ENCODE measurements around the gene INHBE.

INHBE gene

GRCh38 chr12:57474862-57475261 is 19.8 kb downstream of the INHBE start:
- no peak for DNase-seq

- DNase-seq: peak in 2 of 56 donors; percentile 10 to 16
Observed at GRCh38 chr12:57475271-57476161, 20.4 kb downstream of the INHBE start.

GRCh38 chr12:57476162-57476992 is 21.3 kb downstream of the INHBE start:
- DNase-seq: peak in 1 of 56 donors; percentile 10

- no peak for DNase-seq
Observed at GRCh38 chr12:57476993-57477709, 22.0 kb downstream of the INHBE start.

GRCh38 chr12:57477710-57478681 is 22.9 kb downstream of the INHBE start:
- DNase-seq: no peak

GRCh38 chr12:57479043-57479375 is 23.9 kb downstream of the INHBE start:
- DNase-seq: no peak

GRCh38 chr12:57479376-57480115 is 24.4 kb downstream of the INHBE start, which contains the start of gene ARHGAP9:
ARHGAP9 (minus strand) TSS chr12:57479866; CDS start chr12:57479406, 460 bp downstream.
- peak in 1 of 56 donors; percentile 7 for DNase-seq

- DNase-seq: no peak
Observed at GRCh38 chr12:57481671-57482070, 26.6 kb downstream of the INHBE start.

GRCh38 chr12:57483466-57483865 is 28.4 kb downstream of the INHBE start:
- no peak for DNase-seq

- no peak for DNase-seq
Observed at GRCh38 chr12:57485695-57486094, 30.6 kb downstream of the INHBE start.

GRCh38 chr12:57487055-57487596 is 32.0 kb downstream of the INHBE start:
- DNase-seq: peak in 1 of 56 donors; percentile 15

GRCh38 chr12:57487597-57488401 is 32.7 kb downstream of the INHBE start, which contains the start of gene MARS1:
MARS1 (plus strand) TSS chr12:57488068; CDS start chr12:57488091, 23 bp downstream.
- peak; percentile 46 to 98 (median 91) for DNase-seq

- no peak for DNase-seq
Observed at GRCh38 chr12:57488402-57489156, 33.5 kb downstream of the INHBE start.

GRCh38 chr12:57489157-57489641 is 34.1 kb downstream of the INHBE start:
- DNase-seq: no peak

GRCh38 chr12:57490126-57490525 is 35.0 kb downstream of the INHBE start:
- DNase-seq: no peak

GRCh38 chr12:57491393-57492280 is 36.5 kb downstream of the INHBE start:
- DNase-seq: no peak

All from amygdala (tissue), 56 donors.